ENCODE data around the gene CIROP.

DNA sequence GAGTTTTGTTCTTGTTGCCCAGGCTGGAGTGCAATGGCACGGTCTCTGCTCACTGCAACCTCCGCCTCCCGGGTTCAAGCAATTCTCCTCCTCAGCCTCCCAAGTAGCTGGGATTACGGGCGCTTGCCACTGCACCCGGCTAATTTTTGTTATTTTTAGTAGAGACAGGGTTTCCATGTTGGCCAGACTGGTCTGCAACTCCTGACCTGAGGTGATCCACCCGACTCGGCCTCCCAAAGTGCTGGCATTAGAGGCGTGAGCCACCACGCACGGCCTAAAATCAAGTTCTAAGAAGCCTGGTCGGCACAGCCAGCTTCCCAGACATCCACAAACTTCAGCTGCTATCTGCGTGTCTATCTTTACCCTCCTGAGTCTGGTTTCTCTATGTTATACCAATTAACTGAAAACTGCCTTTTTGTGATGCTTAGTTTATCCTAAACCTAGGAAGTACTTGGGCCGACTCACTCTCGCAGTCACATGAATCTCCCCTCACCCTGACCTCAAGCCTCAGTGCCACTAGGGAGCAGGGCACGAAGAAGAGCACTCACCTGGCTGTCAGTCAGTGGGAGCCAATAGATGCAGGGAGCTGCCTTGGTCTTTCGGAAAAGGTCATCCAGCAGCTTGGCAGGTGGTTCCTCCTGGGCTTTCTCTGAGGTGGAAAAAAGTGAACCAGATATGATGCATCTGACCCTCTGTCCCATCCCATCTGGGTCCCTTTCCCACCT is 44.1 kb downstream of the CIROP start:
- TF ChIP-seq, protein P1, sequence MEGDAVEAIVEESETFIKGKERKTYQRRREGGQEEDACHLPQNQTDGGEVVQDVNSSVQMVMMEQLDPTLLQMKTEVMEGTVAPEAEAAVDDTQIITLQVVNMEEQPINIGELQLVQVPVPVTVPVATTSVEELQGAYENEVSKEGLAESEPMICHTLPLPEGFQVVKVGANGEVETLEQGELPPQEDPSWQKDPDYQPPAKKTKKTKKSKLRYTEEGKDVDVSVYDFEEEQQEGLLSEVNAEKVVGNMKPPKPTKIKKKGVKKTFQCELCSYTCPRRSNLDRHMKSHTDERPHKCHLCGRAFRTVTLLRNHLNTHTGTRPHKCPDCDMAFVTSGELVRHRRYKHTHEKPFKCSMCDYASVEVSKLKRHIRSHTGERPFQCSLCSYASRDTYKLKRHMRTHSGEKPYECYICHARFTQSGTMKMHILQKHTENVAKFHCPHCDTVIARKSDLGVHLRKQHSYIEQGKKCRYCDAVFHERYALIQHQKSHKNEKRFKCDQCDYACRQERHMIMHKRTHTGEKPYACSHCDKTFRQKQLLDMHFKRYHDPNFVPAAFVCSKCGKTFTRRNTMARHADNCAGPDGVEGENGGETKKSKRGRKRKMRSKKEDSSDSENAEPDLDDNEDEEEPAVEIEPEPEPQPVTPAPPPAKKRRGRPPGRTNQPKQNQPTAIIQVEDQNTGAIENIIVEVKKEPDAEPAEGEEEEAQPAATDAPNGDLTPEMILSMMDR (IDR thresholded peaks at IDR 0.05; ENCODE audit: low read depth, low read length, poor library complexity, severe bottlenecking): no peak
- TF ChIP-seq EZH2phosphoT487 (IDR thresholded peaks at IDR 0.05; ENCODE audit: borderline replicate concordance, low read length): no peak
